Kidney tubule cell (primary cell): ENCODE results near the gene CDC42SE2.
"Not testable (repeated sequence)": the region's sequence is repeated elsewhere in the genome, so short reads cannot be mapped to it uniquely, and the experiment has no call there.

ENCODE experiments used
- DNase-seq: peaks from one replicate; pipeline ENCODE4 v3.0.0-alpha.2; 2018; ENCODE audit warnings: low spot score

Gene CDC42SE2

DNA sequence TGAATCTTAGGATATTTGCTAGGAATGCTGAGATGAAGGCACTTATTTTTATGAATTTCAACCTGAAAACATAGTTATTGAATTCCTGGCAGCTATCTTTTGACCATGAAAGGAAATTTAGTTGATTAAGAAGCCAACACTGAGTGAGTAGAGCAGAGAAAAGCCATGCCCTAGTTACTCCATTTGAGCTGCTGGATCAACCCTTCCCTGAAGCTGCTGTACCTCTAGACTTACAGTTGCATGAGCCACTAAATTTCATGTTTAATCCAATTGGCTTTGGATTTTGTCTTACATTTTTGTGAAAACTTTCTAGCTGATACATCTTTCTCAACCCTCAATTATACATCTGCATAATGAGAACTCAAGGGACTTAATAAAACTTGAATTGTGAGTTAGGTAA is 54.6 kb downstream of the CDC42SE2 start:
- no peak for DNase-seq

DNA sequence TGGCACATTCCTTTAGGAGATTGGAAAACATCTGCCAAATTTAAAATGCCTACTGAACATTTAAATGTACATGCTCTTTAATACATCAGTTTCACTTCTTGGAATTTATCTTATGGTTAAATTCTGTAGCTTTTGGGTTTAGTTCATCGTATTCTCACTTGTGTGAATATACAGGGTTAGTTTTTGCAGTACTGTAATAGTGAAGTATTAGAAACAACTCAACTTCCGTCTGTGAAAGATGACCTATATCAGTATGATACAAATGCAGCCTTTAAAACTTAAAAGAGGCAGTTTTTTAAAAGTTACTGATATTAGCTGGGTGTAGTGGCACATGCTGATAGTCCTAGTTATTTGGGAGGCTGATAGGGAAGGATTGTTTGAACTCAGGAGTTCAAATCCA is 57.2 kb downstream of the CDC42SE2 start:
- DNase-seq: no peak

DNA sequence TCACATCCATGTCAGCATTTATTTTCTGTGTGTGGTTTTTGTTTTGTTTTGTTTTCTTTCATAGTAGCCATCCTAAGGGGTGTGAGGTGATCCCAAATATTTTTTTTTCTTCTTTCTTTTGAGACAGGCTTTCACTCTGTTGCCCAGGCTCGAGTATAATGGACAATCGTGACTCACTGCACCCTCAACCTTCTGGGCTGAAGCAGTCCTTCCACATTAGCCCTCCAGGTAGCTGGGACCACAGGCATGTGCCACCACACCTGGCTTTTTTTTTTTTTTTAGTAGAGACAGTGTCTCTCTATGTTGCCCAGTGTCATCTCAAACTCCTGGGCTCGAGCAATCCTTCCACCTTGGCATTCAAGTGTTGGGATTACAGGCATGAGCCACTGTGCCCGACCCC is 59.1 kb downstream of the CDC42SE2 start:
- DNase-seq: peak; percentile 45

DNA sequence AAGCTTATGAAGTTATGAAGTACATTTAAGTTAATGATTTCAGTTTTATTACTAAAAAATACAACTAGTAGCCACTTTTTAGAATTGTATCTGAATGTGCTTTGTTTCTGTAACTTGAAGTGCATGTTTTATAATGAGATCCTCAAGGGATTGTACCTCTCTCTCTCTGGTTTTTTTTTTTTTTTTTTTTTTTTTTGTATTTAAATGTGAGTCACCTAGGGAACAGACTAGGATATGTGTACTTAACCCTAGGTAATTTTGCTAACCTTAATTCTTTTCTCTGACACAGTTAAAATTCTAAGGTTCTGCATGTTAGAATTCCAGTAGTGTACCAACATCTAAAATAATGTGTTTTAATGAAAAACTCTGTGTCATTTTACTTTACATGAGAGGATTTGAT is 59.5 kb downstream of the CDC42SE2 start:
- peak; percentile 25 for DNase-seq

DNA sequence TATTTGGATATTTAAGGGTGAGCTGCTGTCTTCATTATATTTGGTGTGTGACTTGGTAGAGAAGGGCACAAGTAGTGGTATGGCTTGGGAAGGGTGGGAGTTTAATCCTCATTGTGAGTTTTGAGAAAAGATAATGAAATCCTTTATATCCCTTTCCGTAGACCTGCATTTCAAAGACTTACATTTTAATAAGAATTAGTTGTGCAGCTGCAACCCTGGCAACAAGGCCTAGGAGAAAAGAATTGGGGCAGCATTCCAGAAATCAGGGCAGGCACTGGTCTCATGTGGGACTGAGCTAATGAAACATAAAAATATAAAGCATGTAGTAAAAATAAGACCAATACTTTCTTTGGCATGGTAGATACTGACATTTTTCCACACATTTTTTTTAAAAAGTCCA is 60.5 kb downstream of the CDC42SE2 start:
- DNase-seq: no peak

DNA sequence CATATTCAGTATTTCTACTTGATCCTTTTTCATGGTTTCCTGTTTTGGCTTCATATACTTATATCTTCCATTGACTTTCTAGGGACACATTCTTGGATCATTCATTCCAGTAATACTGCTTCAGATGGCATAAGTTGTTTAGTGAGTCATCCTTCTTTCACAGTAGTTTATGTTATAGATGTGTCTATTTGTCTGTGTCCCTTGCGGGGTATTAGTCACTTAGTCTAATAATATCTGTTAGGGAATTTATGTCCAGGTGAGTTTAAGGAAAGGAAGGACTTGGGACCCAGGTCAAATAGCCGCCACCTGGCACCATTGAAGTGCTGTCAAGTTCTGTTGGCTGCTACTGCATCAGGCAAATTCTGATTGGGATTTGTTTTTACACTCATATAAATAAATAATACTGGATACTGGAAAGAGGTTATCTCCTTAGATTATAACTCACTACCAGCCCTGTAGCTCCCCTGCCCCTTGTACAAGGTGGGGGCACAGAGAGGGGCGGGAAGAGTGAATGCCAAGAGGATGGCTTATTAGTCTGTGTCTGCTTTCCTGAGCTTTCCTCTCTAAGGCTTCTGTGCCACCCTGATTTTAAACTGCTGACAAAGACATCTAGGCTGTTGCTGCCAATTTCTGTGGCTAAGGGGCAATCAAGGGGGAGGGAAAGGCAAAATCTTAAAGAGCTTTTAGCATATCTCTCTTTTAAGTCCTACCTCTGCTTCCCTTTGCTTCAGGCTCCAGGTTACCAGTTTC is 64.9 kb downstream of the CDC42SE2 start:
- peak; percentile 71 for DNase-seq

DNA sequence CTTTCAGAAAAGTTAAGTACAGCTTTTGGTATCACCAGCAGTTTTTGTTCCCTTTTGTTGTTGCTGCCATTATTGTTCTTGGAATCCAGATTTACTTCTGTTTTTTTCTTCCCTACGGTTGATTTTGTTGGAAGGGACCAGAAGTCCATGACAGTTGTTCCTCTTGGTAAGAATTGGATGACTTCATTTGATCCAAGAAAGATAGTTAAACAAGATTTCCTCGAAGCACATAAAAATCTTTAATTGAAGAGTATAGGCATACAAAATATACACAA is 65.4 kb downstream of the CDC42SE2 start:
- no peak for DNase-seq

DNA sequence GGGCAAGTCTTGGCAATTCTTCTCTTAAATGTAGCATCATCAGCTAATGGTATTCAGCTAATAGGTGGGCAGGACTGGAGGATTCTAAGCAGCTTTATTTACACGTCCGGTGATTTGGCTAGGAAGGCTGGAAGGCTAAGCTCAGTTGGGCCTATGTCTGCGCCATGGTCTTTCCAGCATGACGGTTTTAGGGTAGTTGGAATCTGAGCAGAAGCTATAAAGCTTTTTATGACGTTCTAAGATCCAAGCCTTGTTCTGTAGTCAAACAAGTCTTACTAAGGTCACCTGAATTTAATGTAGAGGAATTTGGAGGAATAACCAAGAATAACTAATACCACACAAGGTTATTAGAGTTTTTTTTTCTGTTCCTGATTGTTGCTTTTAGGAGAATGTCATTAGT is 66.2 kb downstream of the CDC42SE2 start:
- DNase-seq: no peak

DNA sequence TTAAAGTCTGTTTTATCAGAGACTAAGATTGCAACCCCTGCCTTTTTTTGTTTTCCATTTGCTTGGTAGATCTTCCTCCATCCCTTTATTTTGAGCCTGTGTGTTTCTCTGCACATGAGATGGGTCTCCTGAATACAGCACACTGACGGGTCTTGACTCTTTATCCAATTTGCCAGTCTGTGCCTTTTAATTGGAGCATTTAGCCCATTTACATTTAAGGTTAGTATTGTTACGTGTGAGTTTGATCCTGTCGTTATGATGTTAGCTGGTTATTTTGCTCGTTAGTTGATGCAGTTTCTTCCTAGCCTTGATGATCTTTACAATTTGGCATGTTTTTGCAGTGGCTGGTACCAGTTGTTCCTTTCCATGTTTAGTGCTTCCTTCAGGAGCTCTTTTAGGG is 71.9 kb downstream of the CDC42SE2 start:
- not testable (repeated sequence) for DNase-seq

DNA sequence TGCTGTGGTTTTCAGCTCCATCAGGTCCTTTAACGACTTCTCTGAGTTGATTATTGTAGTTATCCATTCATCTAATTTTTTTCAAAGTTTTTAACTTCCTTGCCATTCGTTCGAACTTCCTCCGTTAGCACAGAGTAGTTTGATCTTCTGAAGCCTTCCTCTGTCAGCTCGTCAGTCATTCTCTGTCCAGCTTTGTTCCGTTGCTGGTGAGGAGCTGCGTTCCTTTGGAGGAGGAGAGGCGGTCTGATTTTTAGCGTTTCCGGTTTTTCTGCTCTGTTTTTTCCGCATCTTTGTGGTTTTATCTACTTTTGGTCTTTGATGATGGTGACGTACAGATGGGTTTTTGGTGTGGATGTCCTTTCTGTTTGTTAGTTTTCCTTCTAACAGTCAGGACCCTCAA is 72.9 kb downstream of the CDC42SE2 start:
- not testable (repeated sequence) for DNase-seq

DNA sequence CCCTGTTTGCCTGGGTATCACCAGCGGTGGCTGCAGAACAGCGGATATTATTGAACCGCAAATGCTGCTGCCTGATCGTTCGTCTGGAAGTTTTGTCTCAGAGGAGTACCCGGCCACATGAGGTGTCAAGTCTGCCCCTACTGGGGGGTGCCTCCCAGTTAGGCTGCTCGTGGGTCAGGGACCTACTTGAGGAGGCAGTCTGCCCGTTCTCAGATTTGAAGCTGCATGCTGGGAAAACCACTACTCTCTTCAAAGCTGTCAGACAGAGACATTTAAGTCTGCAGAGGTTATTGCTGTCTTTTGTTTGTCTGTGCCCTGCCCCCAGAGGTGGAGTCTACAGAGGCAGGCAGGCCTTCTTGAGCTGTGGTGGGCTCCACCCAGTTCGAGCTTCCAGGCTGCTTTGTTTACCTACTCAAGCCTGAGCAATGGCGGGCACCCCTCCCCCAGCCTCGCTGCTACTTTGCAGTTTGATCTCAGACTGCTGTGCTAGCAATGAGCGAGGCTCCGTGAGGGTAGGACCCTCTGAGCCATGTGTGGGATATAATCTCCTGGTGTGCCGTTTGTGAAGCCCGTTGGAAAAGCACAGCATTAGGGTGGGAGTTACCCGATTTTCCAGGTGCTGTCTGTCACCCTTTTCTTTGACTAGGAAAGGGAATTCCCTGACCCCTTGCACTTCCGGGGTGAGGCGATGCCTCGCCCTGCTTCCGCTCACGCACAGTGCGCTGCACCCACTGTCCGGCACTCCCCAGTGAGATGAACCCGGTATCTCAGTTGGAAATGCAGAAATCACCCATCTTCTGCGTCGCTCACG is 73.6 kb downstream of the CDC42SE2 start:
- not testable (repeated sequence) for DNase-seq

DNA sequence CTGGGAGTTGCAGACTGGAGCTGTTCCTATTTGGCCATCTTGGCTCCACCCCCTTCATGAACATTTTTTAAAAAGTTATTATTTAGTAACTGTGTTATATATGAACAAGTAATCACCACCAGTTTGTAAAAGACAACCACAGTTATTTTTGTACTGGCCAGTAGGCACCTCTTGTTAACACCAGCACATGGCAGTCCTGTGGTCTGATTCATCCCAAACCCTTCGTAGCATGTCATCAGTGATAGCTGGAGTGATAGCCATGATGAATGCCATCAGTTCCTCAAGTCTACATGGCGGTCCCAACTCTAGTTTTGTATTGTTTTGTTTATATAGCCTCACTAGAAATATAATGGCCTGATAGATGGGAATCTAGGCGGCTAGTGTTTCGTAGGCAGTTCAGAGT is 74.2 kb downstream of the CDC42SE2 start:
- no peak for DNase-seq

DNA sequence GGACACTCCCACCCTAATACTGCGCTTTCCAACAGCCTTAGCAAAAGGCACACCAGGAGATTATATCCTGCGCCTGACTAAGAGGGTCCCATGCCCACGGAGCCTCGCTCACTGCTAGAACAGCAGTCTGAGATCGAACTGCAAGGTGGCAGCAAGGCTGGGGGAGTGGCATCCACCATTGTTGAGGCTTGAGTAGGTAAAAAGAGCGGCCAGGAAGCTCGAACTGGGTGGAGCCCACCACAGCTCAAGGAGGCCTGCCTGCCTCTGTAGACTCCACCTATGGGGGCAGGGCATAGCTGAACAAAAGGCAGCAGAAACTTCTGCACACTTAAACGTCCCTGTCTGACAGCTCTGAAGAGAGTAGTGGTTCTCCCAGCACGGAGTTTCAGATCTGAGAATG is 80.4 kb downstream of the CDC42SE2 start:
- DNase-seq: not testable (repeated sequence)

DNA sequence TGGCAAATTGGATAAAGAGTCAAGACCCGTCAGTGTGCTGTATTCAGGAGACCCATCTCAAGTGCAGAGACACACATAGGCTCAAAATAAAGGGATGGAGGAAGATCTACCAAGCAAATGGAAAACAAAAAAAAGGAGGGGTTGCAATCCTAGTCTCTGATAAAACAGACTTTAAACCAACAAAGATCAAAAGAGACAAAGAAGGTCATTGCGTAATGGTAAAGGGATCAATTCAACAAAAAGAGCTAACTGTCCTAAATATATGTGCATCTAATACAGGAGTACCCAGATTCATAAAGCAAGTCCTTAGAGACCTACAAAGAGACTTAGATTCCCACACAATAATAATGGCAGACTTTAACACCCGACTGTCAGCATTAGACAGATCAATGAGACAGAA is 82.4 kb downstream of the CDC42SE2 start:
- DNase-seq: not testable (repeated sequence)

DNA sequence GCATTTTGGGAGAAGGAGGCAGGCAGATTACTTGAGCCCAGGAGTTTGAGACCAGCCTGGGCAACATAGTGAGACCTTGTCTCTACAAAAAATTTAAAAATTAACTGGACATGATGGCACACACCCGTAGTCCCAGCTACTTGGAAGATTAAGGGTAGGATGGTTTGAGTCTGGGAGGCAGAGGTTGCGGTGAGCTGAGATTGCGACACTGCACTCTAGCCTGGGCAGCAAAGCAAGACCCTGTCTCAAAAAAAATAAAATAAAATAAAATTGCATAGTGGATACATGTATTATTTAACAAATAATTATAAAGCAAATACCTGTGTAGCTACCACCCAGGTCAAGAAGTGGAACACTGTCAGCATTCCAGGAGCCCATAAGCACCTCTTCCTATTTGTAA is 90.1 kb downstream of the CDC42SE2 start:
- no peak for DNase-seq

DNA sequence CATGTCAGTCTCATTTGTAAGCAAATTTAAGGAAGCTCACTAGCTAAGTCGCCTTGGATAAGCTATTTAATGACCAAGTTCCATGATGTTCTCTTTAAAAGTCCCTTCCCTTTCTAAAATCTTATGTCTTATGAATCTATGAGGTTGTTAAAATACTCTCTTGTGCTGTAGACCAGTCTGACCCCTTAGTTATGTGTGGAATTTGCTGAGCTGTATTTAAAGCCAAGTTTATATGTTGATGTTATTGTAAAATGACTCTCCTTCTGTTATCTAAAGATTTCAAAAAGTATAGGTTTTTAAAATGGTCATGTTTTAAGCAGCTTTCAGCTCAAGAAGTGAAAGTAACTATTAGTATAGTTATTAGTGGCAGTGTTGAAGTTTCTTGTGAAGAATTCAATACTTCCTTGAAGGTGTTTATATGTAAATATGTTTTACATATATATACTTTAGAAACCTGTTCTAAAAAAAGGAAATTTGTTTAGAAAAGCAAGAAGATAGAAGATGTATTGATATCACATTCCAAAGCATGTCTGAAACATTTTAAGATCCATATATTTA is 92.2 kb downstream of the CDC42SE2 start:
- DNase-seq: no peak

DNA sequence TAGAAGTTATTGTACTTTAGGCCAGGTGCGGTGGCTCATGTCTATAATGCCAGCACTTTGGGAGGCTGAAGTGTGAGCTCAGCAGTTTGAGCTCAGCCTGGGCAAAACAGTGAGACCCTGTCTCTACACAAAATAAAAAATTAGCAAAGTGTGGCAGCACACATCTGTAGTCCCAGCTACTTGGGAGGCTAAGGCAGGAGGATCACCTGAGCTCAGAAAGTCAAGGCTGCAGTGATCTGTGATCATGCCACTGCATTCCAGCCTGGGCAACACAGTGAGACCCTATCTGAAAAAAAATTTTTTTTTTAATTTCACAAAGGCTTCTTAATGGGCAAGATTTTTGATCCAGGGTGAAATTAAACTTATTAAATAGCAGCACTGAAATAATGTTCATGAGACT is 92.8 kb downstream of the CDC42SE2 start:
- DNase-seq: no peak

DNA sequence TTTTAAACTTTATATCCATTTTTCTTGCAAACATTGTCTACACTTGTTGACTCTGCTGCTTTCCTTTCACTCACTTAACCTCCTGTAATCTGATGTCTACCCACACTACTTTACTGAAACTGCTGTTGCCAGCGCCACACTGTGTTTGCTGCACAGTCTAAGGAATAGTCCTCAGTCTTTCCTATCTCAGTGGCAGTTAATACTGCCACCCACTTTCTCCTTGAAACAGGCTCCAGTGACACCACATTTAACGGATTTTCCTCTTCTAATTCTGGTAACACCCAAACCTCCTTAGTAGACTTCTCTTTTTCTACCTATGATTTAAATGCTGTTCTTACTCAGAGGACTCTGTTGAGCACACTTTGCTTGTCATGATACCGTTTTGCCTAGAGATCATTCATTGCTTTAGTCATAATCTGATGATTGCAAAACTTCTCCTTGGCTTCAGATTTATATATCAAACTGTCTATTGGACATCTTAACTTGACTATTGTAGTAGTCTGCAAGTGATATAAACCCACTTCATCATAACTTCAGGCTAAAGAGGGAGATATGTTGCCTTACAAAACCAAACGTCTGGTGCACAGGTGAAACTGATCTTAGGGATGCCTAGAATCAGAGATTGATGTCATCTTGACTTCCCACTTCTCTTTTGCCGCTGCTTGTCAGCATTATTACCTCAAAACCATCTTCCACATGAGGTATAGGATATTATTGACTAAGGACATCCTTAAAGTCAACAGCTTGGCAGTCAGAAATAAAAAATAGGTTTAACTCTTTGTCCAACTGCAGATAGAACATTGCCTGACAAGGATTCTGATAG is 94.1 kb downstream of the CDC42SE2 start:
- DNase-seq: no peak

DNA sequence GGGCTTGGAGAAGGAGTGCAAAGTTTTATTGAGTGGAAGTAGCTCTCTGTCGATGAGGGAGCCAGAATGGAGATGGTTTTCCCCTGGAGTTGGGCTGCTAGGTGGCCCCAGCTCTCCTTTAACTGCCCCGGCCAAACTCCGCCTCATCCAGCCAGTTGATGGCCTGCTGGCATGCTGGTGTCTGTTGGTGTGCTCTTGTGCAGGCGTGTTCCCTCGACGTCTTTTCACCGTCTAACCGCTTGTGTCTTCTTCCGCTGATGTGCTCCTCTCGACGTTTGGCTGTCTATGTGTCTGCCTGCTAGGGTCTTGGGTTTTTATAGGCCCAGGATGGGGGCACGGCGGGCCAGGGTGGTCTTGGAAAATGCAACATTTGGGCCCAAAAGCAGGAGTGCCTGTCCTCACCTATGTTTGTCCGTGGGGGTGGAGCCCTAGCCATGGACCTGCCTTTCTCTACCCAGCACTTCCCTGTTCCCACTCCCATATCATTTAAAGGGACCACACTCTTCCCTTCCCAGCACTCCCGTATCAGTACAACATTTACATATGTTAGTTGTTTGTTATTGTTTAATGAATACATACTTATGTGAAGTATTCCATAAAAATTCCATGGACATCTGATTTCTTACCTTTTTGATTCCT is 97.9 kb downstream of the CDC42SE2 start:
- DNase-seq: no peak

DNA sequence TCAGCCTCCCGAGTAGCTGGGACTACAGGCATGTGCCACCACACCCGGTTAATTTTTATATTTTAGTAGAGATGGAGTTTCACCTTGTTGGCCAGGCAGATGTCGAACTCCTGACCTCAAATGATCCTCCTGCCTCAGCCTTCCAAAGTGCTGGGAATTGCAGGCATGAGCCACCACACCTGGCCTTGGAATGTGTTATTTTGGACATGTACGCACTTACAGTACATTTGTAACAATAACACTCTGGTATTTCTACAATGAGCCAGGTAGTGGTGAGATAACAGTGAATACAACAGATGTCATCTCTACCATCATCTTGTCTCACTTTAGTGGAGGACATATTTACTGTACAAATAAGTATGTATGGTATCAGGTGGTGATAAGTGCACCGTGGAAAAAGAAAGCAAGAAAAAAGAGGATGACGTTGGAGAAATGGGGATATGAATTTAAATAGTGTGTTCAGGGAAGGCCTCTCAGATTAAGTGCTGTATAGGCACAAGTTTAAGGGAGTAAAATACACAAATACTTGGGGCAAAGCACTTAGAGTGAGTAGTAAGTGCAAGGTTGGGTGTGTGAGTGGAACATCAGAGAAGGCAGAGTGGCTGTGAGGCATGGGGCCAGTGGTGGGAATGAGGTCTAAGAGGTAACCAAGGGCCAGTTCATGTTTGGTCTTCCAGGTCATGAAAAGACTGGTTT is 100.1 kb downstream of the CDC42SE2 start:
- no peak for DNase-seq

DNA sequence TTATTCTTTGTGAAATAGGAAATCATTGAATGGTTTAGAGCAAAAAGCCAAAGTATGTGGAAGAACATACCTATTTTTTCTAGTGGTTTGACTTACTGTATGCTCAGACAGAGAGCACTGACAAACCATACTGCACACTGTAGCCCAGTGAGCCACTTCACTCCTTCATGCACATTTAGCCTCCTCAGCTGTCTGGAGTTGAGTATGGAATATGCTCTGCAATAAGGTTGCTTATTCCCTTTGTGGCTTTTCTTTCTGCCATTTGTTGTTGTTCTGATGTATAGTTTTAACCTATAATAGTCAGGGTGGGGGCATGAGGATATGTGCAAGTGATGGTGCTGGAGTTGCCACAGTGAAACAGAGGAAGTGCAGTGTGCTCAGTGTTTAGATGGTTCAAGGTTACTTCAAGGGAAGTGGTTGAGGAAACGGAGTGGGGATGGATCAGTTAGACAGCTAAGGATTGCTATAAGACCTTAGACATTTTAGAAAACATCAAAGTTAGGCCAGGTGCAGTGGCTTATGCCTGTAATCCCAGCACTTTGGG is 100.7 kb downstream of the CDC42SE2 start:
- no peak for DNase-seq
